Measurements from ENCODE around the gene CDC5L. TPM values are rescaled to one million over a fixed set of nuclear protein-coding genes. Genes with fewer than 3 reads are reported as not detected.

Gene CDC5L
- total RNA-seq, 2 donors from 2014 or later, result 18.0 to 18.9 TPM

DNA sequence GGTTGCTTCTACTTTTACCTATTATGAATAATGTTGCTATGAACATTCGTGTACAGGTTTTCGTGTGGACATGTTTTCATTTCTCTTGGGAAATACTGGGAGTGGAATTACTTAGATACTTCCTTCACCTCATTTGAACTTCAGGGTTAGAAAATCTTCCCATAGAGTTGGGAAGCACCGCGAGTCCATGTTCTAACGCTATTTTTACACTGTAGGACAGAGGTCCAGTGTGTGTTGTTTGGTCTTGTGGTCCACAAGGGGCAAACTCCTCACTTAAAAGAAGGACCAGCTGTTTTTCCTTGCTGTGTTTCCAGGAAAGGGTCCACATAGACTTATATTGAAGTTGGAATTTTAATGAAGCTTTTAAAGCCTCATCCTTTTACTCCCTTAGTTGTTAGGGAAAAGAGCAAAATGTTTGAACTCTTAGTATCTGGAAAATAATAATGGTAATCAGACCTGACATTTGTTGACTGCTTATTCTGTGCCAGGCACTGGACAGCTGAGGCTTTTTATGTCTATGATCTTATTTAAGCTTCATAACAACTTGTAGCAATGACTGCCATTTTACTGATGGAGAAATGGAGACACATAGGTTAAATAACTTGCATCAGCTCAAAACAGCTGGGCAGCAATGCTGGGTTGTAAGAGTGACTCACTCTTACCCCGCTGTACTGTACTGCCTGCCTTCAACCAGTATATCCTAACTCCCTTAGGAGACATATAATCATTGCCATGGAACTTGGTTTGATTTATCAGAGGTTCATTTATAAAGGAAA, 52.0 kb downstream of the CDC5L start:
- Histone ChIP-seq H3K9me3 (no peaks in the 10 kb centered on the region), H3K27me3 (replicated peaks; ENCODE audit: insufficient read depth) (no peaks in the 10 kb centered on the region), H3K4me1 (replicated peaks) (peaks cover 2% of the 10 kb centered on the region), H3K4me3 (no peak overlapping the region), H3K36me3 (no peaks in the 10 kb centered on the region), H3K27ac (no peak overlapping the region)
- TF ChIP-seq, protein P1, sequence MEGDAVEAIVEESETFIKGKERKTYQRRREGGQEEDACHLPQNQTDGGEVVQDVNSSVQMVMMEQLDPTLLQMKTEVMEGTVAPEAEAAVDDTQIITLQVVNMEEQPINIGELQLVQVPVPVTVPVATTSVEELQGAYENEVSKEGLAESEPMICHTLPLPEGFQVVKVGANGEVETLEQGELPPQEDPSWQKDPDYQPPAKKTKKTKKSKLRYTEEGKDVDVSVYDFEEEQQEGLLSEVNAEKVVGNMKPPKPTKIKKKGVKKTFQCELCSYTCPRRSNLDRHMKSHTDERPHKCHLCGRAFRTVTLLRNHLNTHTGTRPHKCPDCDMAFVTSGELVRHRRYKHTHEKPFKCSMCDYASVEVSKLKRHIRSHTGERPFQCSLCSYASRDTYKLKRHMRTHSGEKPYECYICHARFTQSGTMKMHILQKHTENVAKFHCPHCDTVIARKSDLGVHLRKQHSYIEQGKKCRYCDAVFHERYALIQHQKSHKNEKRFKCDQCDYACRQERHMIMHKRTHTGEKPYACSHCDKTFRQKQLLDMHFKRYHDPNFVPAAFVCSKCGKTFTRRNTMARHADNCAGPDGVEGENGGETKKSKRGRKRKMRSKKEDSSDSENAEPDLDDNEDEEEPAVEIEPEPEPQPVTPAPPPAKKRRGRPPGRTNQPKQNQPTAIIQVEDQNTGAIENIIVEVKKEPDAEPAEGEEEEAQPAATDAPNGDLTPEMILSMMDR (IDR thresholded peaks at IDR 0.05), result no peak
- no peak for TF ChIP-seq POLR2AphosphoS5 (IDR thresholded peaks at IDR 0.05)
- no peak for TF ChIP-seq POLR2A (IDR thresholded peaks at IDR 0.05)
- intact Hi-C loops (cut with DNase I), result no loop called here
- DNase-seq (ENCODE audit: low spot score), result no peak
- 92% methylated on average over 6 of the region's 6 CpGs for WGBS

DNA sequence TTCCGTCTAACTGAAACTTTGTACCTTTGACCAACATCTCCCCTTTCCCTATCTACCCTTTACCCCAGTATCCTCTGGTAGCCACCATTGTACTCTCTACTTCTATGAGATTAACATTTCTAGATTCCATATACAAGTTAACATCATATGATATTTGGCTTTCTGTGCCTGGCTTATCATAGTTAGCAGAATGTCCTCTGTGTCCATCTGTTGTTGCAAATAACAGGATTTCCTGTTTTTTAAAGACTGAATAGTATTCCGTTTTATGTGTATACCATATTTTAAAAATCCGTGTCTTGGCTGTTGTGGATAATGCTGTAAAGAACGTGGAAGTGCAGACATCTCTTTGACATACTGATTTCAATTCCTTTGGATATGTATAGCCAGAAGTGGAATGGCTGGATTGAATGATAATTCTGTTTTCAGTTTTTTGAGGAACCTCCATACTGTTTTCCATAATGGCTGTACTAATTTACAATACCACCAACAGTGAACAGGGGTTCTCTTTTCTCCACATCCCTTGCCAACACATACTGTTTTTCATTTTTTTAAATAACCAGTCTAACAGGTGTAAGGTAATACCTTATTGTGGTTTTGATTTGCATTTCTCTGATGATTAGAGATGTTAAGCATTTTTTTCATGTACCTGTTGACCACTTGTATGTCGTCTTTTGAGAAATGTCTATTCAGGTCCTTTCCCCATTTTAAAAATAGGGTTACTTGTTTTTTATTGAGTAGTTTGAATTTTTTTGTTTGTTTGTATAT, 53.8 kb downstream of the CDC5L start:
- TF ChIP-seq, protein P1 (IDR thresholded peaks at IDR 0.05), result no peak
- no peak for TF ChIP-seq POLR2A (IDR thresholded peaks at IDR 0.05)
- no peak for TF ChIP-seq POLR2AphosphoS5 (IDR thresholded peaks at IDR 0.05)
- DNase-seq (ENCODE audit: low spot score), result no peak
- H3K9me3 ChIP-seq, result no peaks in the 10 kb centered on the region
- no peaks in the 10 kb centered on the region for H3K27me3 ChIP-seq (replicated peaks; ENCODE audit: insufficient read depth)
- no peak overlapping the region for H3K4me3 ChIP-seq
- WGBS, result 95% methylated on average over 5 of the region's 5 CpGs
- H3K4me1 ChIP-seq (replicated peaks), result no peaks in the 10 kb centered on the region
- no peaks in the 10 kb centered on the region for H3K36me3 ChIP-seq
- intact Hi-C loops (cut with DNase I), result no loop called here
- H3K27ac ChIP-seq, result no peak overlapping the region

DNA sequence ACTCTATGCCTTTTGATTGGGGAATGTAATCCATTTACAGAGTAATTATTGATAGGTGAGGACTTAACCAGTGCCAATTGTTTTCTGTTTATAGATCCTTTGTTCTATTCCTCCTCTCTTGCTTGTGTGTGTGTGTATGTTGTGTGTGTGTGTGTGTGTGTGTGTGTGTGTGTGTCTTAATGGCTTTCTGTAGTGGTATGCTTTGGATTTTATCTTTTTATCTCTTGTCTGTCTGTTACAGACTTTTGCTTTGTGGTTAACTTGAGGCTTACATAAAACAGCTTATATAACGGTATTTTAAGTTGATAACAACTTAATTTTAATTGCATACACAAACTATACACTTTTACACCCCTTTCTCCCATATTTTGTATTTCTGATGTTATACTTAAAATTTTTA, 54.7 kb downstream of the CDC5L start:
- intact Hi-C loops (cut with DNase I), result no loop called here
- TF ChIP-seq POLR2AphosphoS5 (IDR thresholded peaks at IDR 0.05), result no peak
- TF ChIP-seq, protein P1 (IDR thresholded peaks at IDR 0.05), result no peak
- no peak for TF ChIP-seq POLR2A (IDR thresholded peaks at IDR 0.05)
- no peaks in the 10 kb centered on the region for H3K27me3 ChIP-seq (replicated peaks; ENCODE audit: insufficient read depth)
- no peak for DNase-seq (ENCODE audit: low spot score)
- H3K9me3 ChIP-seq, result no peaks in the 10 kb centered on the region
- H3K4me3 ChIP-seq, result no peak overlapping the region
- H3K4me1 ChIP-seq (replicated peaks), result no peaks in the 10 kb centered on the region
- H3K27ac ChIP-seq, result no peak overlapping the region
- WGBS, result 85% methylated on average over 1 of the region's 1 CpG
- H3K36me3 ChIP-seq, result no peaks in the 10 kb centered on the region

DNA sequence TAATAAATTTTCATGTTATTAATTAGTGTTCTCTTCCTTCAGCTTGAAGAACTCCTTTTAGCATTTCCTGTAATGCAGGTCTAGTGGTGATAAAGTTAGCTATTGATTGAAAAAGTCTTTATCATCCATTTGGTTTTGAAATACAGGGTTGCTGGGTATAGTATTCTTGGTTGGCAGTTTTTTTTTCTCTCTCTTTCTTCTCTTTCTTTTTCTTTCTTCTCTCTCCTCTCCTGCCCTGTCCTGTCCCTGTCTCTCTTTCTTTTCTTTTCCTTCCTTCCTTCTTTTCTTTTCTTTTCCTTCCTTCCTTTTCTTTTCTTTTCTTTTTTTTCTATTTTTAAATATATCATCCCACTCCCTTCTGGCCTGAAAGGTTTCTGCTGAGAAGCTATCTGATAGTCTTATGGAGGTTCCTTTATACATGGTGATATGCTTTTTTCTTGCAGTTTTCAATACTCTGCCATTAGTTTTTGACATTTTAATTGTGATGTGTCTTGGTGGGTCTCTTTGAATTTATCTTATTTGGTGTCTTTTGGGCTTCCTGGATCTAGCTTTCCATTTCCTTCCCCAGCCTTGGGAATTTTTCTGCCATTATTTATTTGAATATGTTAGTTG, 55.4 kb downstream of the CDC5L start:
- Histone ChIP-seq H3K4me1 (replicated peaks) (no peaks in the 10 kb centered on the region), H3K9me3 (no peaks in the 10 kb centered on the region), H3K4me3 (no peak overlapping the region), H3K27ac (no peak overlapping the region), H3K27me3 (replicated peaks; ENCODE audit: insufficient read depth) (no peaks in the 10 kb centered on the region), H3K36me3 (no peaks in the 10 kb centered on the region)
- TF ChIP-seq, protein P1 (IDR thresholded peaks at IDR 0.05), result no peak
- TF ChIP-seq POLR2A (IDR thresholded peaks at IDR 0.05), result no peak
- no peak for TF ChIP-seq POLR2AphosphoS5 (IDR thresholded peaks at IDR 0.05)
- DNase-seq (ENCODE audit: low spot score), result no peak
- intact Hi-C loops (cut with DNase I), result no loop called here

Data from prostate gland (tissue), 2 donors.